Body of pancreas (tissue), 4 donors: ENCODE data around the gene KCNJ10.

Experiments used
- POLR2A ChIP-seq, 3 donors: fragments of 450-650 bp; IDR thresholded peaks; one replicate each; pipeline ENCODE4 v1.6.1; 2016; ENCODE audit warnings: antibody characterized with exemption in 3 of 3, mild to moderate bottlenecking in 2 of 3
- TF ChIP-seq, protein P1 (sequence below), 7 experiments: fragments of 450-650 bp in 4 of 7; fragments of 200-600 bp in 3 of 7; sonication (generic) in 3 of 7; IDR thresholded peaks; one replicate each; pipeline ENCODE4 v1.5.1; 2016 to 2019; ENCODE audit warnings: antibody characterized with exemption in 7 of 7

DNA sequence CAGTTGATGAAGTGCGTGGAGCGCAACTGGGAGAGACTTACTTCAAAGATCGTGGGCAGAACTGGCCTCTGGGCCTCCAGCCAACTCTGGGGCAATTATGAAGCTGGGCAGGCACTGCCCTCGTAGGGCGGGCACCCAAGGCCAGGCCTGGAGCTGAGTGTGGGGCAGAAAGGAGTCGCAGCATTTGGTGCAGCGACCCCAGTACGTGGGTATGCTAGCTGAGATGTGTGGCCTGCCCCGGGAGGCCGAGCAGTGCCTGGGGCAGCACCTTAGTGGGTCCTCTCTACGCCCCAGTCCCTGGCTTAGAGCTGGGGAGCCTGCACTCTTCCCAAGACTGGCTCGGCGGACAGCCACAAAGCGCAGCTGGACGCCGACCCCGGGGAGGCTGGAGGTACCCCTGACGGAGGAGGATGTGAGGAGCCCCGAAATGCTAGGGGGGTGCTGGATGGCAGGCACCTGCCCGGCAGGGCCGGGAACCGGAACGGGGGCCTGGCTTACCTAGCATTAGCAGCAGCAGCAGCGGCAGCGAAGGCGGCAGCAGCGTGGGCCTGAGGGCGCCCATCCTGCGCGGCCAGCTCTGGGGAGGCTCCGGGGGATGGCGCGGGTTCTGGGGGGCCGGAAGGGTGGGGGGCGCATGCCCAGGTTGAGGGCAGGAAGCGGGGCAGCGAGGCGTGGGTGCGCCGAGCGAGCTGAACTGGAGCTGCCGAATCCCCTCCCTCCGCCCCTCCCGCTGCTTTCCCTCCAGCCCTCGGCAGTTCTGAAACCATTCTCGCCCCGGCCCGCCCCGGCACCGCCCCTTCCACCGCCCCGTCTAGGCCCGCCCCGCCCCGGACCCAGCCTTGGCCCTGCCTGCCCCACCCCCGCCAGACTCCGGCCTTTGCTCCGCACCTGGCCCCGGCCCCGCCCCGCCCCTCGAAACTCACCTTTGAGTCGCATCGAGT, 28.2 kb upstream of the KCNJ10 start, which contains the start of gene IGSF8:
- TF ChIP-seq, protein P1, sequence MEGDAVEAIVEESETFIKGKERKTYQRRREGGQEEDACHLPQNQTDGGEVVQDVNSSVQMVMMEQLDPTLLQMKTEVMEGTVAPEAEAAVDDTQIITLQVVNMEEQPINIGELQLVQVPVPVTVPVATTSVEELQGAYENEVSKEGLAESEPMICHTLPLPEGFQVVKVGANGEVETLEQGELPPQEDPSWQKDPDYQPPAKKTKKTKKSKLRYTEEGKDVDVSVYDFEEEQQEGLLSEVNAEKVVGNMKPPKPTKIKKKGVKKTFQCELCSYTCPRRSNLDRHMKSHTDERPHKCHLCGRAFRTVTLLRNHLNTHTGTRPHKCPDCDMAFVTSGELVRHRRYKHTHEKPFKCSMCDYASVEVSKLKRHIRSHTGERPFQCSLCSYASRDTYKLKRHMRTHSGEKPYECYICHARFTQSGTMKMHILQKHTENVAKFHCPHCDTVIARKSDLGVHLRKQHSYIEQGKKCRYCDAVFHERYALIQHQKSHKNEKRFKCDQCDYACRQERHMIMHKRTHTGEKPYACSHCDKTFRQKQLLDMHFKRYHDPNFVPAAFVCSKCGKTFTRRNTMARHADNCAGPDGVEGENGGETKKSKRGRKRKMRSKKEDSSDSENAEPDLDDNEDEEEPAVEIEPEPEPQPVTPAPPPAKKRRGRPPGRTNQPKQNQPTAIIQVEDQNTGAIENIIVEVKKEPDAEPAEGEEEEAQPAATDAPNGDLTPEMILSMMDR (IDR thresholded peaks at IDR 0.05) = no peak
- TF ChIP-seq POLR2A (IDR thresholded peaks at IDR 0.05) = peak; percentile 34 to 64 (median 42)
